CD4-positive, alpha-beta T cell treated with Interleukin-12 subunit alpha and Interleukin-12 subunit beta, for 1 hour (primary cell): Measurements from ENCODE around the gene HEPHL1.
"Not testable (repeated sequence)": the region's sequence is repeated elsewhere in the genome, so short reads cannot be mapped to it uniquely, and the experiment has no call there.

Experiments used
- DNase-seq: peaks from one replicate; pipeline ENCODE4 v3.0.0-alpha.2; 2020

HEPHL1 gene

GRCh38 chr11:94091091-94091490 is 69.9 kb downstream of the HEPHL1 start:
- DNase-seq: no peak

- no peak for DNase-seq
Observed at GRCh38 chr11:94100253-94100652, 79.1 kb downstream of the HEPHL1 start.

GRCh38 chr11:94103471-94103870 is 82.3 kb downstream of the HEPHL1 start:
- DNase-seq: no peak

- DNase-seq: no peak
Observed at GRCh38 chr11:94104734-94105133, 83.6 kb downstream of the HEPHL1 start.

GRCh38 chr11:94106716-94107115 is 85.6 kb downstream of the HEPHL1 start:
- DNase-seq: no peak

GRCh38 chr11:94107363-94107762 is 86.2 kb downstream of the HEPHL1 start:
- no peak for DNase-seq

- DNase-seq: no peak
Observed at GRCh38 chr11:94111241-94111640, 90.1 kb downstream of the HEPHL1 start.

- no peak for DNase-seq
Observed at GRCh38 chr11:94111660-94112059, 90.5 kb downstream of the HEPHL1 start.

- DNase-seq: no peak
Observed at GRCh38 chr11:94112206-94112953, 91.2 kb downstream of the HEPHL1 start.

- DNase-seq: no peak
Observed at GRCh38 chr11:94117197-94117574, 96.0 kb downstream of the HEPHL1 start.

GRCh38 chr11:94117871-94118270 is 96.7 kb downstream of the HEPHL1 start:
- DNase-seq: no peak

GRCh38 chr11:94119676-94120075 is 98.5 kb downstream of the HEPHL1 start:
- not testable (repeated sequence) for DNase-seq

GRCh38 chr11:94120516-94120915 is 99.4 kb downstream of the HEPHL1 start:
- not testable (repeated sequence) for DNase-seq

GRCh38 chr11:94120946-94121345 is 99.8 kb downstream of the HEPHL1 start:
- no peak for DNase-seq

- DNase-seq: no peak
Observed at GRCh38 chr11:94125407-94126115, 104.4 kb downstream of the HEPHL1 start.

GRCh38 chr11:94127638-94128037 is 106.5 kb downstream of the HEPHL1 start:
- no peak for DNase-seq

GRCh38 chr11:94128291-94128745 is 107.2 kb downstream of the HEPHL1 start:
- DNase-seq: no peak

- DNase-seq: peak; percentile 76
Observed at GRCh38 chr11:94128746-94129511, 107.8 kb downstream of the HEPHL1 start, which contains the start of gene PANX1. Gene PANX1, plus strand, starts transcription at chr11:94128841. Its CDS starts 472 bp downstream, at chr11:94129313.

GRCh38 chr11:94129512-94130297 is 108.6 kb downstream of the HEPHL1 start:
- DNase-seq: peak; percentile 22

GRCh38 chr11:94130298-94131046 is 109.3 kb downstream of the HEPHL1 start:
- no peak for DNase-seq

- DNase-seq: no peak
Observed at GRCh38 chr11:94131047-94131717, 110.0 kb downstream of the HEPHL1 start.
